GM12891 (cell line): ENCODE measurements around the gene ZNF32.
"Not testable (repeated sequence)": the region's sequence is repeated elsewhere in the genome, so short reads cannot be mapped to it uniquely, and the experiment has no call there.

Source experiments
- DNase-seq: peaks from one replicate; pipeline ENCODE4 v3.0.0; 2011; ENCODE audit warnings: low spot score; ENCODE audit not compliant: insufficient read length
- FAIRE-seq: peaks from 2 replicates; lab custom pipeline; 2011; peaks lifted over from hg19 to GRCh38; lab: Jason Lieb, UNC
- PAX5 ChIP-seq: IDR thresholded peaks from 2 replicates; pipeline ENCODE4 v1.6.1; 2011; ENCODE audit warnings: low read length, moderate library complexity, mild to moderate bottlenecking; ENCODE audit not compliant: insufficient read depth, severe bottlenecking
- POLR2A ChIP-seq: IDR thresholded peaks from 2 replicates; pipeline ENCODE4 v1.6.1; 2011; ENCODE audit warnings: low read depth, low read length, control low read depth
- POLR2AphosphoS5 ChIP-seq: IDR thresholded peaks from 2 replicates; pipeline ENCODE4 v1.6.1; 2011; ENCODE audit warnings: low read depth, low read length, control low read depth
- POU2F2 ChIP-seq: IDR thresholded peaks from 2 replicates; pipeline ENCODE4 v1.6.1; 2011; ENCODE audit warnings: low read depth, mild to moderate bottlenecking, control low read depth, low read length, moderate library complexity
- SPI1 ChIP-seq: IDR thresholded peaks from 2 replicates; pipeline ENCODE4 v1.6.1; 2011; ENCODE audit warnings: low read depth, low read length, control low read depth
- TAF1 ChIP-seq: IDR thresholded peaks from 2 replicates; pipeline ENCODE4 v1.6.1; 2011; ENCODE audit warnings: low read depth, low read length, control low read depth

Gene ZNF32

GRCh38 chr10:43645866-43646265, 2.8 kb downstream of the ZNF32 start:
- TF ChIP-seq TAF1 (no peak), POLR2A (no peak), POU2F2 (no peak), SPI1 (no peak), PAX5 (no peak), POLR2AphosphoS5 (no peak)
- FAIRE-seq = no peak
- DNase-seq = no peak

GRCh38 chr10:43644252-43644651, 4.4 kb downstream of the ZNF32 start:
- no peak for DNase-seq
- no peak for FAIRE-seq
- TF ChIP-seq POU2F2 (no peak), PAX5 (no peak), POLR2AphosphoS5 (no peak), TAF1 (no peak), POLR2A (no peak), SPI1 (no peak)

- no peak for DNase-seq
Measured at GRCh38 chr10:43640603-43641002, 8.1 kb downstream of the ZNF32 start.

GRCh38 chr10:43635816-43636215, 12.9 kb downstream of the ZNF32 start:
- DNase-seq, FAIRE-seq: not testable (repeated sequence)

More at GRCh38 chr10:43640603-43641002, 8.1 kb downstream of the ZNF32 start:
- TF ChIP-seq POLR2A (no peak), POU2F2 (no peak), PAX5 (no peak), POLR2AphosphoS5 (no peak)
- no peak for FAIRE-seq

- FAIRE-seq (no peak), DNase-seq (no peak)
Measured at GRCh38 chr10:43628956-43629355, 19.7 kb downstream of the ZNF32 start.

GRCh38 chr10:43627942-43628341, 20.7 kb downstream of the ZNF32 start:
- FAIRE-seq = no peak
- DNase-seq = no peak
- TF ChIP-seq POLR2AphosphoS5 (no peak), PAX5 (no peak), SPI1 (no peak), TAF1 (no peak), POU2F2 (no peak), POLR2A (no peak)

More at GRCh38 chr10:43628956-43629355, 19.7 kb downstream of the ZNF32 start:
- TF ChIP-seq PAX5 (no peak), POU2F2 (no peak), TAF1 (no peak), POLR2A (no peak), POLR2AphosphoS5 (no peak), SPI1 (no peak)

- no peak for FAIRE-seq
- no peak for DNase-seq
- no peak for TF ChIP-seq TAF1
- TF ChIP-seq POLR2AphosphoS5 = no peak
- no peak for TF ChIP-seq POU2F2
- no peak for TF ChIP-seq SPI1
- TF ChIP-seq PAX5 = no peak
- TF ChIP-seq POLR2A = no peak
Measured at GRCh38 chr10:43623351-43623750, 25.3 kb downstream of the ZNF32 start.

- FAIRE-seq = no peak
- no peak for TF ChIP-seq POU2F2
- TF ChIP-seq TAF1 = no peak
- TF ChIP-seq SPI1 = no peak
- TF ChIP-seq POLR2AphosphoS5 = no peak
- TF ChIP-seq POLR2A = no peak
- TF ChIP-seq PAX5 = no peak
- DNase-seq = no peak
Measured at GRCh38 chr10:43622038-43622437, 26.6 kb downstream of the ZNF32 start.

GRCh38 chr10:43619368-43619767, 29.3 kb downstream of the ZNF32 start:
- TF ChIP-seq POLR2A (no peak), POLR2AphosphoS5 (no peak), SPI1 (no peak), TAF1 (no peak), PAX5 (no peak), POU2F2 (no peak)
- DNase-seq = no peak
- no peak for FAIRE-seq

GRCh38 chr10:43616697-43617370, 31.8 kb downstream of the ZNF32 start:
- TF ChIP-seq POLR2AphosphoS5 = no peak
- TF ChIP-seq POLR2A = no peak
- no peak for TF ChIP-seq SPI1
- TF ChIP-seq POU2F2 = no peak
- TF ChIP-seq TAF1 = no peak
- no peak for TF ChIP-seq PAX5
- DNase-seq = no peak
- FAIRE-seq = no peak
